Measurements from ENCODE around the gene CMPK2.

CMPK2 gene

GRCh38 chr2:6808426-6808825 lies 57.3 kb downstream of the CMPK2 start:
- no peak for DNase-seq

DNA sequence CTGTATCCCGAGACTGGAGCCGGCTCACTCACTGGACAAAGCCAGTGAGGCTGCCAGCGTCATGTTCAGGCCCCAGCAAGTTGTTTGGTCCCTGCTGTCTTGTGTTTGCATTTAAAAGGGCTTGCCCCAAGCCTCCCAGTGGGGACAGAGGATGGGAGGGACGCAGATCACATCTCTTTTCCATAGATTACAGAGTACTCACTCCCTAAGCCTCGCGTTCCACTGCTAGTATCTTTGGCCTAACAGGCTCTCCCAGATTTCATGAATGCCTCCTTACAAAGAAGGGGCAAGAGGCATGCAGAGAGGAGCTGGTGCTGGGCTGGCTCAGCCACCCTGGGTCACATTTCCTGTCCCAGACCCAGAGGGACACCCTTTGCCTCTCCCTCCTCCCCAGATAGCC lies 59.1 kb downstream of the CMPK2 start:
- DNase-seq: no peak

DNA sequence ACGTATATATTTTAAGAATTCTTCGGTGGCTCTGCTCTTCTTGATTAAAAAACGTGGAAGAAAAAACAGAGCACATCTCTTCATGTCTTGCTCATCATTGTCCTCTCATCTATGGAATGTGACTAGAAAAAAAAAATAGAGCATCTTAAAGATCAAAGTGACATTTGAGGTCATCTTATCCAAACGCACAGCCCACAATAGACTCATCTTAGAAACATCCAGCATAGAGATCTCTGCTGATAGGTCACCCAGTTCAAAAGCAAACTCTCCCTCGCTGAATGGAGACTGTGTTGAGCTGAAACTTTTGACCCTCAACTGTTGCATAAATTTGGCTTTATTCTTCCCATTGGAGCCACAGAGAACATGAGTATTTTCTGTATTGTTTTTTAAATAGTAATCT lies 65.2 kb downstream of the CMPK2 start:
- DNase-seq: no peak

Measured in right forelimb (tissue), 1 donor.